ENCODE data around the gene FOXN3. TPM values are rescaled to one million over a fixed set of nuclear protein-coding genes. Genes with fewer than 3 reads are reported as not detected.

The FOXN3 gene
- total RNA-seq, 2 donors from 2014 or later, result 61.2 to 84.1 TPM

GRCh38 chr14:89369656-89370055 lies 47.4 kb downstream of the FOXN3 start:
- 96% methylated on average over 3 to 4 of the region's 4 CpGs for WGBS, 2 experiments (ENCODE audit: insufficient coverage in 1 of 2, insufficient read length in 1 of 2)
- Histone ChIP-seq H3K27ac (ENCODE audit: low read depth, low read length) (no peak overlapping the region), H3K4me3 (ENCODE audit: low read length) (no peak overlapping the region), H3K9ac (ENCODE audit: extremely low read depth, low read length, poor library complexity, severe bottlenecking) (no peak overlapping the region), H3K36me3 (ENCODE audit: control insufficient read depth, insufficient read depth, low read length) (no peaks in the 10 kb centered on the region), H3K27me3 (ENCODE audit: control insufficient read depth, insufficient read depth, low read length, poor library complexity, severe bottlenecking) (no peaks in the 10 kb centered on the region), H3K9me3 (ENCODE audit: control insufficient read depth, low read length) (peaks cover 13% of the 10 kb centered on the region), H3K4me1 (ENCODE audit: control insufficient read depth, insufficient read depth, low read length) (peaks cover 5% of the 10 kb centered on the region)
- Mint-ChIP-seq H3K4me3 (no peak overlapping the region), H3K27me3 (ENCODE audit: insufficient read depth) (no peaks in the 10 kb centered on the region), H3K27ac (no peak overlapping the region), H3K9me3 (peaks cover 5% of the 10 kb centered on the region), H3K36me3 (ENCODE audit: low read depth) (peaks cover 6% of the 10 kb centered on the region), H3K4me1 (peaks cover 50% of the 10 kb centered on the region)
- no peak for DNase-seq
- TF ChIP-seq CTCF (conservative IDR thresholded peaks at IDR 0.05), result no peak

GRCh38 chr14:89368490-89369477 lies 48.2 kb downstream of the FOXN3 start:
- 86 to 91% methylated on average over 9 to 11 of the region's 12 CpGs for WGBS, 2 experiments (ENCODE audit: insufficient coverage in 1 of 2, insufficient read length in 1 of 2)
- peaks cover 6% of the 10 kb centered on the region for H3K9me3 ChIP-seq (ENCODE audit: control insufficient read depth, low read length)
- Mint-ChIP-seq H3K27me3 (ENCODE audit: insufficient read depth) (no peaks in the 10 kb centered on the region), H3K9me3 (no peaks in the 10 kb centered on the region), H3K4me3 (peak overlapping the region; percentile 35), H3K27ac (peak overlapping the region; percentile 88), H3K4me1 (peaks cover 52% of the 10 kb centered on the region), H3K36me3 (ENCODE audit: low read depth) (peaks cover 4% of the 10 kb centered on the region)
- no peak overlapping the region for H3K27ac ChIP-seq (ENCODE audit: low read depth, low read length)
- no peak for TF ChIP-seq CTCF (conservative IDR thresholded peaks at IDR 0.05)
- no peak for DNase-seq
- peaks cover 5% of the 10 kb centered on the region for H3K4me1 ChIP-seq (ENCODE audit: control insufficient read depth, insufficient read depth, low read length)
- no peak overlapping the region for H3K9ac ChIP-seq (ENCODE audit: extremely low read depth, low read length, poor library complexity, severe bottlenecking)
- H3K4me3 ChIP-seq (ENCODE audit: low read length), result no peak overlapping the region
- no peaks in the 10 kb centered on the region for H3K36me3 ChIP-seq (ENCODE audit: control insufficient read depth, insufficient read depth, low read length)
- H3K27me3 ChIP-seq (ENCODE audit: control insufficient read depth, insufficient read depth, low read length, poor library complexity, severe bottlenecking), result no peaks in the 10 kb centered on the region

- H3K36me3 ChIP-seq (ENCODE audit: control insufficient read depth, insufficient read depth, low read length), result no peaks in the 10 kb centered on the region
- H3K9me3 Mint-ChIP-seq, result no peaks in the 10 kb centered on the region
- peak overlapping the region; percentile 57 for H3K27ac Mint-ChIP-seq
- no peaks in the 10 kb centered on the region for H3K27me3 Mint-ChIP-seq (ENCODE audit: insufficient read depth)
- TF ChIP-seq CTCF (conservative IDR thresholded peaks at IDR 0.05), result no peak
- WGBS, 2 experiments (ENCODE audit: insufficient coverage in 1 of 2, insufficient read length in 1 of 2), result 67 to 85% methylated on average over 4 to 8 of the region's 8 CpGs
- DNase-seq, result no peak
- peaks cover 58% of the 10 kb centered on the region for H3K4me1 Mint-ChIP-seq
- H3K27me3 ChIP-seq (ENCODE audit: control insufficient read depth, insufficient read depth, low read length, poor library complexity, severe bottlenecking), result no peaks in the 10 kb centered on the region
- H3K4me1 ChIP-seq (ENCODE audit: control insufficient read depth, insufficient read depth, low read length), result peaks cover 8% of the 10 kb centered on the region
- H3K27ac ChIP-seq (ENCODE audit: low read depth, low read length), result no peak overlapping the region
- peaks cover 6% of the 10 kb centered on the region for H3K9me3 ChIP-seq (ENCODE audit: control insufficient read depth, low read length)
- peaks cover 13% of the 10 kb centered on the region for H3K36me3 Mint-ChIP-seq (ENCODE audit: low read depth)
- H3K4me3 Mint-ChIP-seq, result no peak overlapping the region
- H3K9ac ChIP-seq (ENCODE audit: extremely low read depth, low read length, poor library complexity, severe bottlenecking), result no peak overlapping the region
- no peak overlapping the region for H3K4me3 ChIP-seq (ENCODE audit: low read length)
Measured at GRCh38 chr14:89367779-89368120, 49.3 kb downstream of the FOXN3 start.
